Gastroesophageal sphincter (tissue), 3 donors: ENCODE results near the gene HS2ST1.

ENCODE experiments used
- POLR2A ChIP-seq, 2 donors: fragments of 450-650 bp; IDR thresholded peaks; one replicate each; pipeline ENCODE4 v1.6.1; 2017; ENCODE audit warnings: antibody characterized with exemption in 2 of 2, mild to moderate bottlenecking in 2 of 2, moderate library complexity in 1 of 2
- POLR2AphosphoS5 ChIP-seq: sonication (generic); formaldehyde crosslinking; IDR thresholded peaks from one replicate; pipeline ENCODE4 v1.6.1; 2017; ENCODE audit warnings: antibody characterized with exemption
- TF ChIP-seq, protein P1 (sequence below), 4 experiments: fragments of 200-600 bp in 2 of 4; fragments of 450-650 bp in 2 of 4; sonication (generic) in 1 of 4; IDR thresholded peaks; one replicate each; pipeline ENCODE4 v1.5.1; 2017 to 2019; ENCODE audit warnings: antibody characterized with exemption in 4 of 4, mild to moderate bottlenecking in 2 of 4, moderate library complexity in 2 of 4

GRCh38 chr1:87072904-87073303 lies 158.5 kb downstream of the HS2ST1 start:
- TF ChIP-seq, protein P1, sequence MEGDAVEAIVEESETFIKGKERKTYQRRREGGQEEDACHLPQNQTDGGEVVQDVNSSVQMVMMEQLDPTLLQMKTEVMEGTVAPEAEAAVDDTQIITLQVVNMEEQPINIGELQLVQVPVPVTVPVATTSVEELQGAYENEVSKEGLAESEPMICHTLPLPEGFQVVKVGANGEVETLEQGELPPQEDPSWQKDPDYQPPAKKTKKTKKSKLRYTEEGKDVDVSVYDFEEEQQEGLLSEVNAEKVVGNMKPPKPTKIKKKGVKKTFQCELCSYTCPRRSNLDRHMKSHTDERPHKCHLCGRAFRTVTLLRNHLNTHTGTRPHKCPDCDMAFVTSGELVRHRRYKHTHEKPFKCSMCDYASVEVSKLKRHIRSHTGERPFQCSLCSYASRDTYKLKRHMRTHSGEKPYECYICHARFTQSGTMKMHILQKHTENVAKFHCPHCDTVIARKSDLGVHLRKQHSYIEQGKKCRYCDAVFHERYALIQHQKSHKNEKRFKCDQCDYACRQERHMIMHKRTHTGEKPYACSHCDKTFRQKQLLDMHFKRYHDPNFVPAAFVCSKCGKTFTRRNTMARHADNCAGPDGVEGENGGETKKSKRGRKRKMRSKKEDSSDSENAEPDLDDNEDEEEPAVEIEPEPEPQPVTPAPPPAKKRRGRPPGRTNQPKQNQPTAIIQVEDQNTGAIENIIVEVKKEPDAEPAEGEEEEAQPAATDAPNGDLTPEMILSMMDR (IDR thresholded peaks at IDR 0.05), result no peak
- no peak for TF ChIP-seq POLR2A (IDR thresholded peaks at IDR 0.05)
- no peak for TF ChIP-seq POLR2AphosphoS5
